Adrenal gland (tissue), 5 donors: ENCODE measurements around the gene UPK1A.

Experiments
- CTCF ChIP-seq, 6 experiments: fragments of 450-650 bp in 4 of 6; fragments of 200-600 bp in 2 of 6; sonication (generic) in 1 of 6; IDR thresholded peaks; 1 replicate in 5 of 6; 2 replicates in 1 of 6; pipeline versions ENCODE4 v1.5.1 to v1.8.0; 2016 to 2021; ENCODE audit warnings: antibody characterized with exemption in 6 of 6, mild to moderate bottlenecking in 2 of 6, moderate library complexity in 1 of 6
- POLR2A ChIP-seq, 2 donors: fragments of 450-650 bp; IDR thresholded peaks; one replicate each; pipeline ENCODE4 v1.6.1; 2017; ENCODE audit warnings: antibody characterized with exemption in 2 of 2, mild to moderate bottlenecking in 2 of 2, moderate library complexity in 1 of 2
- donor health status: DM: no; HTN: no; CAD: no.

DNA sequence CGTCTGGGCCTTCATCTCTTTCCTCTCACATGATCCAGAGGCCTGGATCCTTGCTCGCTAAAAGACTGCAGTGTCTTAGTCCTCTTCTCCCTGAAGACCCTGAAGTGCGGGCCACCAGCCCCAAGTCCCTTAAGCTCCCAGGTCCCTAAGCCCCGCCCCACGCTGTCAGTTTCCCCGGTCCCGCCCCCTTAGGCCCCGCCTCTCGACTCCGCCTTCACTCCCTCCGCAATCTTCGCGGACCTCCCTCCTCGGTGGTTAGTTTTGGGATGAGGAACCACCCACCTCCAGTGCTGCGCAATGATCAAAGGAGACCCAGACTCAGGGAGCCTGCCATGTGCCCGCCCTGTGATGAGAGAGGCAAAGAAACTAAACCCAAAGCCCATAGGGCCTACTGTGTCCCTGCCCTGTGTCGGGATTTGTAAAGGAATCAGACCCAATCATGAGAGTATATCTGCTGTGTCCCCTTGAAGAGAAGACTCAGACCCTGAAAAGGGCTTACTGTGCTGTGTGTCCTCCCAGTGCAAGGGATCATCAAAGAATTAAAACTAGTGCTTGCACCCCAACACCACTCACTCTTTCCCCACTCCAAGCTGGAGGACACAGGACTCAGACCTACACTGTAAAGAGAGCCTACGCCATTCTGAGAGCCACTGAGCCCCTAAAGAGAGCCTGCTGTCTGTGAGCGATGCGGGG is 21.2 kb upstream of the UPK1A start:
- TF ChIP-seq CTCF (IDR thresholded peaks at IDR 0.05) (no peak), POLR2A (IDR thresholded peaks at IDR 0.05) (no peak)
